Upper lobe of left lung (tissue), 4 donors: ENCODE data around the gene SRCIN1.

Source experiments
- CTCF ChIP-seq, 6 experiments: fragments of 450-650 bp in 4 of 6; fragments of 200-600 bp in 2 of 6; sonication (generic) in 2 of 6; IDR thresholded peaks; one replicate each; pipeline ENCODE4 v1.5.1; 2016 to 2019; ENCODE audit warnings: antibody characterized with exemption in 6 of 6
- EP300 ChIP-seq, 4 donors: sonication (generic); formaldehyde crosslinking; IDR thresholded peaks; one replicate each; pipeline ENCODE4 v1.5.1; 2017; ENCODE audit warnings: antibody characterized with exemption in 4 of 4, control low read depth in 2 of 4
- POLR2A ChIP-seq, 4 donors: fragments of 450-650 bp; IDR thresholded peaks; one replicate each; pipeline ENCODE4 v1.5.1; 2016 to 2017; ENCODE audit warnings: antibody characterized with exemption in 4 of 4, mild to moderate bottlenecking in 2 of 4
- POLR2AphosphoS5 ChIP-seq, 2 donors: sonication (generic); formaldehyde crosslinking; IDR thresholded peaks; one replicate each; pipeline ENCODE4 v1.5.1; 2017; ENCODE audit warnings: antibody characterized with exemption in 2 of 2

DNA sequence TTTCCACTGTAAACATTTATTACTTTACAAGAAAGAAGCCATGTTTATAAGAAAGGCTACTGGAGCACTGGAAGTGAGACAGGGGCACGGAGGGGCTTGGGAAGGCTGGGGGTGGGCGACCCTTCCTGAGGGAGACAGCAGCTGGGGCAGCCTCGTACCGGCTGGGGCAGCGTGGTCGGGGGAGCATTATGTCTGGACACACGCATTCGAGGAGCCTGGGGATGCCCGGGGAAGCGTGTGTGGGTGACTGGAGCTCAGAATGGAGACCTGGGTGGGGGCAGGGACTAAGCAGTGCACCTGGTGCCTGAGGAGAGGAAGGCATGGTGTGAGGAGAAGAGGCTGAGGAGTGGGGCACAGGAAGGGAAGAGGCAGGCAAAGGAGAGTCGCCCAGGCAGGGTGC is 64.5 kb downstream of the SRCIN1 start:
- TF ChIP-seq POLR2AphosphoS5 (IDR thresholded peaks at IDR 0.05), result no peak
- TF ChIP-seq CTCF (IDR thresholded peaks at IDR 0.05), result no peak
- no peak for TF ChIP-seq EP300 (IDR thresholded peaks at IDR 0.05)
- TF ChIP-seq POLR2A (IDR thresholded peaks at IDR 0.05), result no peak
